HepG2 (cell line): Measurements from ENCODE around the gene IFNAR1. TPM values are rescaled to one million over a fixed set of nuclear protein-coding genes. Genes with fewer than 3 reads are reported as not detected.

Experiments
- AGO1 ChIP-seq: fragments of 200-400 bp; formaldehyde crosslinking; IDR thresholded peaks from 2 replicates; pipeline ENCODE4 v1.6.1; 2017; ENCODE audit warnings: mild to moderate bottlenecking, low read depth, low read length, moderate library complexity; ENCODE audit not compliant: poor library complexity, severe bottlenecking
- FOXO1 ChIP-seq: sonication (generic); formaldehyde crosslinking; IDR thresholded peaks from 2 replicates; pipeline ENCODE4 v1.4.0; 2020; ENCODE audit warnings: missing genetic modification reagents
- GATAD1 ChIP-seq: IDR thresholded peaks from 2 replicates; pipeline ENCODE4 v1.6.1; 2016; ENCODE audit warnings: missing genetic modification reagents, missing compliant biosample characterization
- HOXD1 ChIP-seq: sonication (generic); formaldehyde crosslinking; IDR thresholded peaks from 2 replicates; pipeline ENCODE4 v1.5.0; 2020; ENCODE audit warnings: missing genetic modification reagents
- MED8 ChIP-seq: sonication (generic); formaldehyde crosslinking; IDR thresholded peaks from 2 replicates; pipeline ENCODE4 v1.8.1; 2023; ENCODE audit warnings: mild to moderate bottlenecking, missing genetic modification reagents; ENCODE audit not compliant: insufficient replicate concordance
- XRCC5 ChIP-seq: fragments of 200-400 bp; formaldehyde crosslinking; optimal IDR thresholded peaks from 2 replicates; pipeline ENCODE3; 2017; ENCODE audit warnings: mild to moderate bottlenecking, low read length
- ZBTB20 ChIP-seq: sonication (generic); formaldehyde crosslinking; IDR thresholded peaks from 2 replicates; pipeline ENCODE4 v1.8.1; 2023; ENCODE audit warnings: missing genetic modification reagents, low read depth, mild to moderate bottlenecking, borderline replicate concordance
- ZNF264 ChIP-seq: sonication (generic); formaldehyde crosslinking; IDR thresholded peaks from 2 replicates; pipeline ENCODE4 v1.4.0; 2020; ENCODE audit warnings: missing genetic modification reagents
- ZNF34 ChIP-seq: sonication (generic); formaldehyde crosslinking; IDR thresholded peaks from 2 replicates; pipeline ENCODE4 v1.4.0; 2020; ENCODE audit warnings: mild to moderate bottlenecking, missing genetic modification reagents, borderline replicate concordance
- ZNF550 ChIP-seq: sonication (generic); formaldehyde crosslinking; IDR thresholded peaks from 2 replicates; pipeline ENCODE4 v1.4.0; 2020; ENCODE audit warnings: mild to moderate bottlenecking, missing genetic modification reagents, borderline replicate concordance
- polyA plus RNA-seq, 8 experiments: library from polyadenylated mRNA; depleted of rRNA in 3 of 8; stranded (reverse) in 7 of 8; unstranded in 1 of 8; fragments of >200 nt; fragmentation: Illumina TruSeq in 4 of 8; extraction: Trizol in 4 of 8; gene quantifications; 2 replicates each; pipeline versions ENCODE4 v1.2.1 to v1.2.3, GENCODE V29; 2011 to 2016; ENCODE audit warnings: low read depth in 4 of 8, missing spikeins in 1 of 8, mixed read lengths in 1 of 8; ENCODE audit not compliant: insufficient read depth in 1 of 8
- total RNA-seq, 5 experiments: library from RNA; depleted of rRNA; stranded (reverse); fragments of >200 nt; fragmentation: Illumina TruSeq; extraction: Trizol; gene quantifications; 2 replicates each; pipeline ENCODE4 v1.2.3, GENCODE V29; 2016; ENCODE audit warnings: low read depth in 1 of 5
- TF ChIP-seq, protein P1 (sequence below): sonication (generic); formaldehyde crosslinking; IDR thresholded peaks from 2 replicates; pipeline ENCODE4 v1.8.0; 2022; ENCODE audit warnings: missing genetic modification reagents, mild to moderate bottlenecking, inconsistent platforms, borderline replicate concordance
- TF ChIP-seq, protein P2 (sequence below): sonication (generic); formaldehyde crosslinking; IDR thresholded peaks from 2 replicates; pipeline ENCODE4 v1.5.0; 2020; ENCODE audit warnings: missing genetic modification reagents
- TF ChIP-seq, protein P3 (sequence below): sonication (generic); formaldehyde crosslinking; IDR thresholded peaks from 2 replicates; pipeline ENCODE4 v1.4.0; 2020; ENCODE audit warnings: missing genetic modification reagents
- TF ChIP-seq, protein P4 (sequence below): sonication (generic); formaldehyde crosslinking; IDR thresholded peaks from 2 replicates; pipeline ENCODE4 v1.5.0; 2020; ENCODE audit warnings: mild to moderate bottlenecking, missing genetic modification reagents, borderline replicate concordance
- TF ChIP-seq, protein P5 (sequence below): sonication (generic); formaldehyde crosslinking; IDR thresholded peaks from 2 replicates; pipeline ENCODE4 v1.4.0; 2020; ENCODE audit warnings: mild to moderate bottlenecking, missing genetic modification reagents

IFNAR1 gene
- total and polyA plus RNA-seq, 2 of the 13 experiments (the other 11 are each of a cell fraction or from before 2014, with no cell fraction given): 6.7 to 9.3 TPM

DNA sequence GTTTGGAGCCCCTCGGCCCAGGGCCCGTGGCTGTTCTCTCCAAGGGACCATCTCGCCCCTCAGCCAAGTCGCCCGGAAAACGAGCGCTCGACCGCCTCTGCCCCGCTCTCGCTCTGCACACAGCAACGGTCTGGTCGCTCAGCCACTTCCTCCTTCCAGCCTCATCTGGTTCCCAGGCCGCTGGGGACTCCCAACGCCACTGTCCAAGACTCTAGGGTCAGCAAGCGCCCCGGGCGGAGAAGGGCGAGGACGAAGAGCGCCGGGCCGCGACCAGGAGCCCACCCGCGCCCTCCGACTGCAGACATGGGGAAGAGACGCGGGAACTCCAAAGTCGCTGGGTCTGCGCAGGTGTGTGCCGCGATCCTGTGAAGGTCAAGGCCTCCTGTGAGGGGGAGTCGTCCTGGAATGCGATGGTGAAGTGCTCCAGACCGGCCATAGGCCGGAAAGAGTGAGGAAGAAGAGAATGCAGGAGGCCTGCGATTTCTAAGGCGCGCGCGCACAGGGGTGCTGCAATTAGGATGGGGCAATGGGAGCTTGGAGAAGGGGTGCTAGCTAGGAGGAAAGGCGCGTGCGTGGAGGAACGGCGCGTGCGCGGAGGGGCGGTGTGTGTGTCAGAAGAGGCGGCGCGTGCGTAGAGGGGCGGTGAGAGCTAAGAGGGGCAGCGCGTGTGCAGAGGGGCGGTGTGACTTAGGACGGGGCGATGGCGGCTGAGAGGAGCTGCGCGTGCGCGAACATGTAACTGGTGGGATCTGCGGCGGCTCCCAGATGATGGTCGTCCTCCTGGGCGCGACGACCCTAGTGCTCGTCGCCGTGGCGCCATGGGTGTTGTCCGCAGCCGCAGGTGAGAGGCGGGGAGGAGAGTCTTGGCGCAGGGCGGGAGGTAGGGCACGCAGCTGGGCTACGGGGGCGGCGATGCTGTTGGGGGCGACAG is at the start of gene IFNAR1 (continued):
- TF ChIP-seq ZNF34 (CRISPR knock-in tag) (no peak), FOXO1 (CRISPR knock-in tag) (peak; percentile 17; the same call in 1 of the 2 replicates), ZNF550 (CRISPR knock-in tag) (no peak), XRCC5 (no peak), ZNF264 (CRISPR knock-in tag) (no peak), ZBTB20 (peak; percentile 69; the same call in 1 of the 2 replicates), GATAD1 (CRISPR knock-in tag) (peak; percentile 57), MED8 (peak; percentile 66), HOXD1 (peak; percentile 43; the same call in 1 of the 2 replicates), AGO1 (peak; percentile 68)
- TF ChIP-seq, protein P1, sequence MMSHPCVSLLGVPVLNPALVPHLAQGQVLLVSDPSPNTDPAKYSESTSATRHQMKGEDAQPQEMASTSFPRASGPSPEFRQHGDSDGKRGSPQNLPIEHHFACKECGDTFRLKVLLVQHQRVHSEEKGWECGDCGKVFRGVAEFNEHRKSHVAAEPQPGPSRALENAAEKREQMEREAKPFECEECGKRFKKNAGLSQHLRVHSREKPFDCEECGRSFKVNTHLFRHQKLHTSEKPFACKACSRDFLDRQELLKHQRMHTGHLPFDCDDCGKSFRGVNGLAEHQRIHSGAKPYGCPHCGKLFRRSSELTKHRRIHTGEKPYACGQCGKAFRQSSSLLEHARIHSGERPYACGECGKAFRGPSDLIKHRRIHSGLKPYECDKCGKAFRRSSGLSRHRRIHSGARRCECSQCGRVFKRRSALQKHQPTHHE (CRISPR knock-in tag): peak; percentile 86
- TF ChIP-seq, protein P2, sequence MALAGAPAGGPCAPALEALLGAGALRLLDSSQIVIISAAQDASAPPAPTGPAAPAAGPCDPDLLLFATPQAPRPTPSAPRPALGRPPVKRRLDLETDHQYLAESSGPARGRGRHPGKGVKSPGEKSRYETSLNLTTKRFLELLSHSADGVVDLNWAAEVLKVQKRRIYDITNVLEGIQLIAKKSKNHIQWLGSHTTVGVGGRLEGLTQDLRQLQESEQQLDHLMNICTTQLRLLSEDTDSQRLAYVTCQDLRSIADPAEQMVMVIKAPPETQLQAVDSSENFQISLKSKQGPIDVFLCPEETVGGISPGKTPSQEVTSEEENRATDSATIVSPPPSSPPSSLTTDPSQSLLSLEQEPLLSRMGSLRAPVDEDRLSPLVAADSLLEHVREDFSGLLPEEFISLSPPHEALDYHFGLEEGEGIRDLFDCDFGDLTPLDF (CRISPR knock-in tag): peak; percentile 59; the same call in 1 of the 2 replicates
- TF ChIP-seq, protein P3, sequence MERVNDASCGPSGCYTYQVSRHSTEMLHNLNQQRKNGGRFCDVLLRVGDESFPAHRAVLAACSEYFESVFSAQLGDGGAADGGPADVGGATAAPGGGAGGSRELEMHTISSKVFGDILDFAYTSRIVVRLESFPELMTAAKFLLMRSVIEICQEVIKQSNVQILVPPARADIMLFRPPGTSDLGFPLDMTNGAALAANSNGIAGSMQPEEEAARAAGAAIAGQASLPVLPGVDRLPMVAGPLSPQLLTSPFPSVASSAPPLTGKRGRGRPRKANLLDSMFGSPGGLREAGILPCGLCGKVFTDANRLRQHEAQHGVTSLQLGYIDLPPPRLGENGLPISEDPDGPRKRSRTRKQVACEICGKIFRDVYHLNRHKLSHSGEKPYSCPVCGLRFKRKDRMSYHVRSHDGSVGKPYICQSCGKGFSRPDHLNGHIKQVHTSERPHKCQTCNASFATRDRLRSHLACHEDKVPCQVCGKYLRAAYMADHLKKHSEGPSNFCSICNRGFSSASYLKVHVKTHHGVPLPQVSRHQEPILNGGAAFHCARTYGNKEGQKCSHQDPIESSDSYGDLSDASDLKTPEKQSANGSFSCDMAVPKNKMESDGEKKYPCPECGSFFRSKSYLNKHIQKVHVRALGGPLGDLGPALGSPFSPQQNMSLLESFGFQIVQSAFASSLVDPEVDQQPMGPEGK (CRISPR knock-in tag): peak; percentile 15; the same call in 1 of the 2 replicates
- TF ChIP-seq, protein P4, sequence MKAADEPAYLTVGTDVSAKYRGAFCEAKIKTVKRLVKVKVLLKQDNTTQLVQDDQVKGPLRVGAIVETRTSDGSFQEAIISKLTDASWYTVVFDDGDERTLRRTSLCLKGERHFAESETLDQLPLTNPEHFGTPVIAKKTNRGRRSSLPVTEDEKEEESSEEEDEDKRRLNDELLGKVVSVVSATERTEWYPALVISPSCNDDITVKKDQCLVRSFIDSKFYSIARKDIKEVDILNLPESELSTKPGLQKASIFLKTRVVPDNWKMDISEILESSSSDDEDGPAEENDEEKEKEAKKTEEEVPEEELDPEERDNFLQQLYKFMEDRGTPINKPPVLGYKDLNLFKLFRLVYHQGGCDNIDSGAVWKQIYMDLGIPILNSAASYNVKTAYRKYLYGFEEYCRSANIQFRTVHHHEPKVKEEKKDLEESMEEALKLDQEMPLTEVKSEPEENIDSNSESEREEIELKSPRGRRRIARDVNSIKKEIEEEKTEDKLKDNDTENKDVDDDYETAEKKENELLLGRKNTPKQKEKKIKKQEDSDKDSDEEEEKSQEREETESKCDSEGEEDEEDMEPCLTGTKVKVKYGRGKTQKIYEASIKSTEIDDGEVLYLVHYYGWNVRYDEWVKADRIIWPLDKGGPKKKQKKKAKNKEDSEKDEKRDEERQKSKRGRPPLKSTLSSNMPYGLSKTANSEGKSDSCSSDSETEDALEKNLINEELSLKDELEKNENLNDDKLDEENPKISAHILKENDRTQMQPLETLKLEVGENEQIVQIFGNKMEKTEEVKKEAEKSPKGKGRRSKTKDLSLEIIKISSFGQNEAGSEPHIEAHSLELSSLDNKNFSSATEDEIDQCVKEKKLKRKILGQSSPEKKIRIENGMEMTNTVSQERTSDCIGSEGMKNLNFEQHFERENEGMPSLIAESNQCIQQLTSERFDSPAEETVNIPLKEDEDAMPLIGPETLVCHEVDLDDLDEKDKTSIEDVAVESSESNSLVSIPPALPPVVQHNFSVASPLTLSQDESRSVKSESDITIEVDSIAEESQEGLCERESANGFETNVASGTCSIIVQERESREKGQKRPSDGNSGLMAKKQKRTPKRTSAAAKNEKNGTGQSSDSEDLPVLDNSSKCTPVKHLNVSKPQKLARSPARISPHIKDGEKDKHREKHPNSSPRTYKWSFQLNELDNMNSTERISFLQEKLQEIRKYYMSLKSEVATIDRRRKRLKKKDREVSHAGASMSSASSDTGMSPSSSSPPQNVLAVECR (CRISPR knock-in tag): peak; percentile 80
- TF ChIP-seq, protein P5, sequence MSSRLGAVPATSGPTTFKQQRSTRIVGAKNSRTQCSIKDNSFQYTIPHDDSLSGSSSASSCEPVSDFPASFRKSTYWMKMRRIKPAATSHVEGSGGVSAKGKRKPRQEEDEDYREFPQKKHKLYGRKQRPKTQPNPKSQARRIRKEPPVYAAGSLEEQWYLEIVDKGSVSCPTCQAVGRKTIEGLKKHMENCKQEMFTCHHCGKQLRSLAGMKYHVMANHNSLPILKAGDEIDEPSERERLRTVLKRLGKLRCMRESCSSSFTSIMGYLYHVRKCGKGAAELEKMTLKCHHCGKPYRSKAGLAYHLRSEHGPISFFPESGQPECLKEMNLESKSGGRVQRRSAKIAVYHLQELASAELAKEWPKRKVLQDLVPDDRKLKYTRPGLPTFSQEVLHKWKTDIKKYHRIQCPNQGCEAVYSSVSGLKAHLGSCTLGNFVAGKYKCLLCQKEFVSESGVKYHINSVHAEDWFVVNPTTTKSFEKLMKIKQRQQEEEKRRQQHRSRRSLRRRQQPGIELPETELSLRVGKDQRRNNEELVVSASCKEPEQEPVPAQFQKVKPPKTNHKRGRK (CRISPR knock-in tag): 0 out of 2 replicates have a peak, but pooled peaks have one; percentile 26
